Fibroblast of pulmonary artery (primary cell): Measurements from ENCODE around the gene DLGAP1.

Experiments
- DNase-seq: peaks from one replicate; pipeline ENCODE4 v3.0.0-alpha.2; 2010; ENCODE audit warnings: low read depth
- H3K4me3 ChIP-seq: replicated peaks from 2 replicates; pipeline ENCODE4 v1.5.1; 2011; ENCODE audit warnings: low read depth, mild to moderate bottlenecking, control low read depth, low read length, moderate library complexity
- TF ChIP-seq, protein P1 (sequence below): IDR thresholded peaks from 2 replicates; pipeline ENCODE4 v1.5.1; 2011; ENCODE audit warnings: mild to moderate bottlenecking, control low read depth, low read length, inconsistent platforms; ENCODE audit errors: missing control alignments

Gene DLGAP1

DNA sequence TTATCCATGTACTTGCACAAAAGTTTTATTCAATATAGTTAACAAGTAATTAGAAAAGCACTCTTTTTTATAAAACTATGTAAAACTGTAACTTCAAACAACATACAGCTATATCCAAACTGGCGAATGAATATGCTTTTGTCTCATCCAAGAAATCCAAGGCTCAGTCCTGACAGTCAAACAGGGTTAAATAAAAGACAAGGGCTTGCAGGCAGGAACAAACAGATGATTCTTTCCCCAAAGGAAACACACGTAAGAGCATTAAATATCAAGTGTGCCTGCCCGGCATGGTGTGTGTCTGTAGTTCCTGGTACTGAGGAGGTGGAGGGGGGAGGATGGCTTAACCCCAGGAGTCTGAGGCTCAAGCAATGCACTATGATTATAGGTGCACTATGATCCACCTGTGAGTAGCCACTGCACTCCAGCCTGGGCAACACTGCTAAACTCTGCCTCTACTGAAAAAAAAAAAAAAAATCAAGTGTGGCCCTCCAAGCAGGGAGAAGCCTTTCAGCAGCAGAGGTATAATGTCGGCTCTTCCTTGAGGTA lies 171.3 kb downstream of the DLGAP1 start:
- DNase-seq = no peak
- H3K4me3 ChIP-seq = no peak overlapping the region
- TF ChIP-seq, protein P1, sequence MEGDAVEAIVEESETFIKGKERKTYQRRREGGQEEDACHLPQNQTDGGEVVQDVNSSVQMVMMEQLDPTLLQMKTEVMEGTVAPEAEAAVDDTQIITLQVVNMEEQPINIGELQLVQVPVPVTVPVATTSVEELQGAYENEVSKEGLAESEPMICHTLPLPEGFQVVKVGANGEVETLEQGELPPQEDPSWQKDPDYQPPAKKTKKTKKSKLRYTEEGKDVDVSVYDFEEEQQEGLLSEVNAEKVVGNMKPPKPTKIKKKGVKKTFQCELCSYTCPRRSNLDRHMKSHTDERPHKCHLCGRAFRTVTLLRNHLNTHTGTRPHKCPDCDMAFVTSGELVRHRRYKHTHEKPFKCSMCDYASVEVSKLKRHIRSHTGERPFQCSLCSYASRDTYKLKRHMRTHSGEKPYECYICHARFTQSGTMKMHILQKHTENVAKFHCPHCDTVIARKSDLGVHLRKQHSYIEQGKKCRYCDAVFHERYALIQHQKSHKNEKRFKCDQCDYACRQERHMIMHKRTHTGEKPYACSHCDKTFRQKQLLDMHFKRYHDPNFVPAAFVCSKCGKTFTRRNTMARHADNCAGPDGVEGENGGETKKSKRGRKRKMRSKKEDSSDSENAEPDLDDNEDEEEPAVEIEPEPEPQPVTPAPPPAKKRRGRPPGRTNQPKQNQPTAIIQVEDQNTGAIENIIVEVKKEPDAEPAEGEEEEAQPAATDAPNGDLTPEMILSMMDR = no peak

DNA sequence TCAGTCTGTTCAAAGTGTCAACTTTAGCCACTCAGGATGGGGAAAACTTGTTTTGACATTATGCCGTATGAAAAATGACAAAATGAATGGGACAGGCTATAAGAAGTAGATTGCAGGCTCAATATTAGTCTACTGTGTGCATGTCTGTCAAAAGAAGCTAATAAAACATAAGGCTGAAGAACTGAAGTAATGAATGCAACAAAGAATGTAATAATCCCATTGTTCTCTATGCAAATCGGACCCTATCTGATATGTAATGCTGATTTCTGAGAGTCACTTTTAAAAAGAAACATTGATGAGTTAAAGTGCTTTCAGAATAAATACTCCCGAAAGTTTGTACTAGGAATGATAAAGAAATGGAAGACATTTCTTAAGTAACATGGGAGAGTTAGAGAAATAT lies 172.2 kb downstream of the DLGAP1 start:
- no peak overlapping the region for H3K4me3 ChIP-seq
- TF ChIP-seq, protein P1 = no peak
- DNase-seq = no peak

DNA sequence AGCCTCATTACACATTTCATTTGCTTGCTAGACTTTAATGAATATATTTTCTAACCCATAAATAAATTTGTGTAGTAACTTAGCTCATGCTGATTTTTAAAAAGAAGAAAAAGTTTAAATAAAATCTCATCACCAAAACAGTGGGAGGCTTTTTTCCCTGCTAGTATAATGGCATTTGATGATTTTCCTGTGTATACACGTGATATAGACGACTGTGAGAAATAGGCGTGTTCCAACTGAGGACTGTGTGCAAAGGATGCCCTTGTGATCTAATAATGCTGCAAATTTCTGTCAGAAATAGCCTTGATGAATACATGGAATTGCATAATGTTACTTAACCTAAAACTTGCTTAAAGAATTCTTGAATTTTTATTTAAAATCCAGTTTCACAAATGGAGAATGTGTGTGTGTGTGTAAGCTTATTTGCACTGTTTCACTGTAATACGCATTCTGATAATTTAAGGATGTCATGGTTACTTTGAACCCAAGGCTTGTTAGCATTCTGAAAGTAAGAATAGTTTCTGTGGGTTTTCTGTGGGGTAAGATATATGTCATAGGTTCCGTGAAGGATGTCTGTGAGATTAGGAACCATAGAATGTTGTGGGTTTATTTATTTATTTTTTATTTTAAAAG lies 178.0 kb downstream of the DLGAP1 start:
- DNase-seq = no peak
- TF ChIP-seq, protein P1 = no peak
- H3K4me3 ChIP-seq = no peak overlapping the region

DNA sequence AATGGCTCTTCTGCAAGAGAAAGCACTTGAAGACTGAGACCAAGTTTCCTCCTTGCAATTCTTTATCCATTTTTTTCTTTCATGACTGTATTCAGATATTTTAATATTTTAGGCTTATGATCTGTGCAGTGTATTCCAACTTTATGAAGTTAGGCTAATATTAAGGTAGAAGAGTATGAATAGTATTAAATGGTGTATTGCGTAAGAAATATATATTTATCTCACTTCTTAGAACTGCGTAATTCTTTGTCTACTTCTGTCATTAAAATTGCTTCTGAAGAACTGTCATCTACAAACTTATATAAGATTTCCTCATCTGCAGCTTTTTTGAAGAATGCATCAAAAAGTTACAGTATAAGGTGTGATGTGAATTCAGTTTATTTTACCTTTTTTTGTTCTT lies 183.2 kb downstream of the DLGAP1 start:
- H3K4me3 ChIP-seq = no peak overlapping the region
- TF ChIP-seq, protein P1 = no peak

DNA sequence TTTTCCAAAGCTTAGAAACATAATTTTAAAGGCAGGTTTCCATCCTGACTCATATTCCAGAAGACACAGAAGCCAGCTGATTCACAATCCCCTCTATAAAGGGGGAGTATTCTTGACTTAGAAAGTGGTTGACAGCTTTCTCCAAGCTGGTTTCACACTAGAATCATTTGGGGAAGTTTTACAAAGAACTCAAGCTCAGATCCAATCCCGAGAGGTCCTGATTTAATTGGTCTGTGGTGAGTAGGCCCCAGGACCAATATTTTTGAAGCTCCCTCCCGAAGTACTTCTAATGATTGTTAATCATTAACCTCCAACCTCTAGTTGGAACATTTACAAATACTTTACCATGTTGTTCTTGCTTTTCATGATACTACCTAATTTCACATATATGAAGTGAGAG lies 184.1 kb downstream of the DLGAP1 start:
- no peak for DNase-seq
- TF ChIP-seq, protein P1 = no peak
- no peak overlapping the region for H3K4me3 ChIP-seq

More for the DNA sequence above, 183.2 kb downstream of the DLGAP1 start:
- no peak for DNase-seq

DNA sequence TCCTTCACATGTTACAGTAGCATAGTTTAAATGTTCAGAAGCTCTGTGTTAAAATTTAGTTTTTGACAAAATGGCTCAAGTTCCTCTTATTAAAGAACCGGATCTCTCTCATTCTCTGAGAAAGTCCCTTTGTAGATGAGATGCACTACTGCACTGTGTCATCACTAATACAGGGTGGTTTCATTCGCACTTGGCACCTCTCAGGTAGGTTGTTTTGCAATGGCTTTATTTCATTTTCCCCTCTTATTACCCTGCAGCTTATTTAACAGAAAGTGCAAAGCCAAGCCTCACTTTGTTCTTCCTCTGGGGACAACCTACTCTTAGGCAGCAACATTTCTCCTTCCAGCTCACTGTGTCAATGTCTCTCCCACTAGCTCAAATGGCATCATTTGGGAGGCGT lies 185.1 kb downstream of the DLGAP1 start:
- no peak for DNase-seq
- TF ChIP-seq, protein P1 = no peak
- H3K4me3 ChIP-seq = no peak overlapping the region

DNA sequence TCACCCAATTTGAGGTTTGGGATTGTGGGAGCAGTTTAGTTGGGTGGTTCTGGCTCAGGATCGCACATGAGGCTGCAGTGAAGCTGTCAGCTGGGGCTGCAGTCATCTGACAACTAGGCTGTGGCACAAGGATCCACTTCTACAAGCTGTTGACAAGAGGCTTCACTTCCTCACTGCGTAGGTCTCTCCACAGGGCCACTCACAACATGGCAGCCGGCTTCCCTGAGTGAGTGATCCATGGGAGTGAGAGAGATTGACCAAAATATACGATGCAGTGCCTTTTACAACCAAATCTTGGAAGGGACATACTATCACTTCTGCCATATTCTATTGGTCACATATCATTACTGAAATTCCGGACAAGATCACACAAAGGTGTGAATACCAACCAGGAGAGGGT lies 187.5 kb downstream of the DLGAP1 start:
- DNase-seq = no peak
- H3K4me3 ChIP-seq = no peak overlapping the region
- TF ChIP-seq, protein P1 = no peak
